Measurements from ENCODE around the gene IL36B.

IL36B gene

GRCh38 chr2:113075600-113075999, 22.9 kb upstream of the IL36B start:
- no peak for DNase-seq (ENCODE audit: low spot score)

GRCh38 chr2:113075030-113075429, 22.4 kb upstream of the IL36B start:
- no peak for DNase-seq (ENCODE audit: low spot score)

- no peak for DNase-seq (ENCODE audit: low spot score)
Observed at GRCh38 chr2:113073325-113073834, 20.7 kb upstream of the IL36B start.

- DNase-seq (ENCODE audit: low spot score): no peak
Observed at GRCh38 chr2:113072584-113072983, 19.9 kb upstream of the IL36B start.

GRCh38 chr2:113070606-113070975, 17.9 kb upstream of the IL36B start:
- DNase-seq (ENCODE audit: low spot score): no peak

GRCh38 chr2:113069676-113070605, 17.3 kb upstream of the IL36B start:
- no peak for DNase-seq (ENCODE audit: low spot score)

GRCh38 chr2:113068706-113069485, 16.2 kb upstream of the IL36B start:
- no peak for DNase-seq (ENCODE audit: low spot score)

GRCh38 chr2:113068249-113068648, 15.6 kb upstream of the IL36B start:
- DNase-seq (ENCODE audit: low spot score): no peak

GRCh38 chr2:113067681-113068080, 15.0 kb upstream of the IL36B start, which contains the start of gene IL1F10:
Gene IL1F10, plus strand, starts transcription at chr2:113067970. Its CDS starts 4,769 bp downstream, at chr2:113072739.
- DNase-seq (ENCODE audit: low spot score): no peak

GRCh38 chr2:113064898-113065297, 12.2 kb upstream of the IL36B start:
- no peak for DNase-seq (ENCODE audit: low spot score)

GRCh38 chr2:113064281-113064680, 11.6 kb upstream of the IL36B start:
- no peak for DNase-seq (ENCODE audit: low spot score)

GRCh38 chr2:113061896-113062770, 9.5 kb upstream of the IL36B start:
- no peak for DNase-seq (ENCODE audit: low spot score)

- no peak for DNase-seq (ENCODE audit: low spot score)
Observed at GRCh38 chr2:113061241-113061640, 8.6 kb upstream of the IL36B start.

- no peak for DNase-seq (ENCODE audit: low spot score)
Observed at GRCh38 chr2:113060796-113061195, 8.1 kb upstream of the IL36B start.

- no peak for DNase-seq (ENCODE audit: low spot score)
Observed at GRCh38 chr2:113060396-113060795, 7.7 kb upstream of the IL36B start.

GRCh38 chr2:113058998-113059960, 6.6 kb upstream of the IL36B start, which contains the start of gene IL36RN:
Gene IL36RN, plus strand, starts transcription at chr2:113059198. Its CDS starts 241 bp downstream, at chr2:113059439.
- no peak for DNase-seq (ENCODE audit: low spot score)

- no peak for DNase-seq (ENCODE audit: low spot score)
Observed at GRCh38 chr2:113058411-113058994, 5.8 kb upstream of the IL36B start.

GRCh38 chr2:113057117-113057516, 4.5 kb upstream of the IL36B start:
- no peak for DNase-seq (ENCODE audit: low spot score)

GRCh38 chr2:113056521-113056920, 3.9 kb upstream of the IL36B start:
- no peak for DNase-seq (ENCODE audit: low spot score)

GRCh38 chr2:113054066-113054465, 1.4 kb upstream of the IL36B start:
- no peak for DNase-seq (ENCODE audit: low spot score)
